HG02970 (cell line): Measurements from ENCODE around the gene EXPH5.

ENCODE experiments used
- ATAC-seq: cut with Tn5 transposase; IDR thresholded peaks from one replicate; pipeline ENCODE4 v1.9.1; 2021; ENCODE audit warnings: mild to moderate bottlenecking, moderate library complexity, moderate number of reproducible peaks; ENCODE audit not compliant: unreplicated experiment, low FRiP score

EXPH5 gene

DNA sequence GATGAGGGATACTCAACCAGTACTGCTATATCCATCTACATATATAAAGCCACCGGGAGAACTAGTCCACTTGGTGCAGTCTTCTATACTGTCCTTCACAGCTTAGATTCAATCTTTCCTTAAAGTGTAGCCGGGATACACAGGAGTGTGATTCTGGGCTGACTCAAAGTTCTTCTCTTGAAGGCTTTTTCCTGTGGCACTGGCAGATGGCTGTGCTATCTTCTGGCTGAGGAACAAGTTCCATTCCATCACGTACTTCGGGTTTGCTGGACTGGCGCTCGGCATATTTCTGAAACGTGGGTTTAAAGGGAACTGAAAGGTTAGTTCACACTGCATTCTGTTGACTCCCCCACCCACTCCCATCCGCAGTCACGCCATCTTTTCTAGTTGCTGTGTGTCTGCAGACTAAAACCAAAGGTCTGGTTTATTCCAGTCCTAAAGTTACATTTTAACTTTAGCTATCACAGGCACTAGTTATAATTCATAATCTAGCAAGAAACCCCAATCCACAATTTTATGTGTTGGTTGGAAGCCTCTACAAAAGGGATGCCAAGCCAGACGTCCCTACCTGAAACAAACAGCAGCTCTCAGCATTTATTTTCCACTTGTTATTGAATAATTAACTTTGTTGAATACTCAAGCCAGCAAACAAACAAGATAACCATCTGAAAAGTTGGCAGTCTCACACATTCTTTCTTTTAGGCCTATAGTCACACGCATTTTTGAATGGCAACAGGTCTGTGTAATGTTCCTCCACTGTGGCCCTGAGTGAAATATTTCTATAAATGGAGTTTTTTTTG, 118.7 kb downstream of the EXPH5 start:
- ATAC-seq: no peak

DNA sequence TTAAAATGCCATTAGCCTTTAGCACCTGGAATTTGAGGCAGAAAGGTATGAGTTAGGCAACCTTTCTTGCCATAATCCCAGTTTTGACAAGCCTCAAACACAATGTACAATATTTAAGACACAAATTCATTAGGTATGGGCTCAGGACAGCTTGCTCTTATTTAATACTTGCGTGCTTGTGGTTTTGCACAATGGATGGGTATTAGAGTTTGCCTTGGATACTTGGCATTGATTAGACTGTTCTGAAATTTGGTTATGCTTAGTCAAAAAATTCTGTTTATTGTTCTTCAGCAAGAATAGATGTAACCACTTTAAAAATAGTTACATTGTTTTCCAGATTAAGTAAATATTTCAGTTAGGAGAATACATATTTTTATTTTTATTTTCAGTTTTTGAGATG, 120.9 kb downstream of the EXPH5 start:
- ATAC-seq: no peak

DNA sequence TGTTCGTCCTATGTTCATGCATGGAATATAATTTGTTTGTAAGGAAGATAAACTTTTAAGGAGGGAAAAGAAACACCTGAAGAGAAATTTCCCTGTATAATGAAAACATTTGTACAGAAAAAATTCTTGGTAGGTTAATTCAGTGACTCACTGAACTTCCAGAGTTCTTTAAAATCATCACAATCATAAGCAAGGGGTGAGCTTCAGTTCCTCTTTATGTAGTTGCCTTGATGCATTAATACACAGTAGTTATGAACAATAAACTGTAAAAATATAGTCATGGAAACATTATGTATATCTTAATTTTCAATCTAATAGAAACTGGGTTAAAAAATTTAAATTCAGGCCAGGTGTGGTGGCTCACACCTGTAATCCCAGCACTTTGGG, 125.1 kb downstream of the EXPH5 start:
- ATAC-seq: no peak

DNA sequence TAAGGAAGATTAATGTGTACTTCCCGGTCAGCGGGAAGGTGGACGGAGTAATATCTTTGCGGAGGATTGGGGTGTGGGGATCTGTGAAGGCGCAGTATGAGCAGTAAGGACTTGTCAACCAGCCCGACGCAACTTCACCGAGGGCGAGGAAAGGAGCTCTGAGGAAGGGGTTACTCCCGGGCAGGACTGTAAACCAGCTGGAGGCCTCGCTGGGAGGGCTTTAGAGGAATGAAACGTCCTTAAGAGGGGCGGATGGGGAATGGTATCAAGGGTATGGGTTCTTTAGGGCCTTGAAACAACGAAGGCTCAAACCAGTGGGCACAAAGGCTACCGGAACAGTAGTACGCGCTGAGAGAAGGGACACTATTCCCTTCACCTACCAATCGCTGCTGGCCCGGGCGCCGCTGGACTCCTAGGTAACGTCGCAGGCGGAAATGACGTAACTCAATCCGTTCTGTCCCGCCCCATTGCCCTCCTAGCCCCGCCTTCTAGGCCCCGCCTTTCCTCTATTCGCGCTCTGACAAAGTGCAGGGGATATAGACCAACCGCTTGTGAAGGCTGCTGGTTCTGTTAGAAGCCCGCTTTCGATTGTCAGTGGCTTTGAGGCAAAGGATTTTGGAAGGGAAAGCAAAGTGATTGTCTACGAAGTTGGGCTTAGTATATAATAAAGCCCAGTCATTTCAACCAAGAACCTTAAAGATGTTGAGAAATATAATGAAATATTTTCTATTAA, 126.3 kb downstream of the EXPH5 start, which contains the start of gene C11orf65:
TSS of gene C11orf65 (minus strand) at position 439 of the 733 bp plus-strand sequence. CDS start 5,970 bp downstream, outside the sequence.
- peak; percentile 98 for ATAC-seq

DNA sequence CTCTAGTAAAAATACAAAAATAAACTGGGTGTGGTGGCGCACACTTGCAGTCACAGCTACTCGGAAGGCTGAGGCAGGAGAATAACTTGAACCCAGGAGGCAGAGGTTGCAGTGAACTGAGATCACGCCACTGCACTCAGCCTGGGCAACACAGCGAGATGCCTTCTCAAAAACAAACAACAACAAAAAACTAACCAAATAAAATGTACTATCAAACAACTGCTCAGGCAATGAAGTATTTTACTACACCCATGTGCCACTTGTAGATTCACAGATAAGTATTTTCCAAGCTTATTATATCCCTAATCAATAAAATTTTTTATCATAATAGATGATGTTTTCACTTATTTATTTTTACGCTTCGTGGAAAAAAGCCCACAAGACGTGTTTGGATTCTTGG, 127.2 kb downstream of the EXPH5 start:
- ATAC-seq: no peak
